HG03103 (cell line): ENCODE measurements around the gene ACTL6B.
"Not testable (repeated sequence)": the region's sequence is repeated elsewhere in the genome, so short reads cannot be mapped to it uniquely, and the experiment has no call there.

Experiments used
- ATAC-seq: cut with Tn5 transposase; IDR thresholded peaks from one replicate; pipeline ENCODE4 v1.9.1; 2021; ENCODE audit warnings: low read depth; ENCODE audit not compliant: unreplicated experiment

ACTL6B gene

GRCh38 chr7:100671353-100672327 is 15.4 kb upstream of the ACTL6B start:
- ATAC-seq, result no peak

GRCh38 chr7:100670074-100670473 is 13.8 kb upstream of the ACTL6B start:
- ATAC-seq, result no peak

- not testable (repeated sequence) for ATAC-seq
Measured at GRCh38 chr7:100669106-100669505, 12.9 kb upstream of the ACTL6B start.

GRCh38 chr7:100668069-100668449 is 11.8 kb upstream of the ACTL6B start:
- ATAC-seq, result no peak

GRCh38 chr7:100667331-100668068 is 11.3 kb upstream of the ACTL6B start:
- no peak for ATAC-seq

- no peak for ATAC-seq
Measured at GRCh38 chr7:100665168-100665726, 9.0 kb upstream of the ACTL6B start.

- ATAC-seq, result not testable (repeated sequence)
Measured at GRCh38 chr7:100662194-100662776, 6.0 kb upstream of the ACTL6B start.

GRCh38 chr7:100654908-100655831 is 1.1 kb downstream of the ACTL6B start:
- ATAC-seq, result no peak

GRCh38 chr7:100649826-100650565 is 6.3 kb downstream of the ACTL6B start:
- no peak for ATAC-seq

GRCh38 chr7:100642534-100642907 is 13.7 kb downstream of the ACTL6B start:
- no peak for ATAC-seq

- no peak for ATAC-seq
Measured at GRCh38 chr7:100641860-100642533, 14.3 kb downstream of the ACTL6B start.

GRCh38 chr7:100641463-100641859 is 14.8 kb downstream of the ACTL6B start, which contains the start of gene TFR2:
Gene TFR2, minus strand, starts transcription at chr7:100641552. Its CDS starts 43 bp downstream, at chr7:100641509.
- no peak for ATAC-seq

- ATAC-seq, result no peak
Measured at GRCh38 chr7:100640517-100641440, 15.5 kb downstream of the ACTL6B start.

- no peak for ATAC-seq
Measured at GRCh38 chr7:100639995-100640516, 16.2 kb downstream of the ACTL6B start.

GRCh38 chr7:100632951-100633717 is 23.1 kb downstream of the ACTL6B start:
- no peak for ATAC-seq

- ATAC-seq, result no peak
Measured at GRCh38 chr7:100630066-100630465, 26.2 kb downstream of the ACTL6B start.
